HUES64 (cell line): ENCODE measurements around the gene GPR137.
"Not testable (repeated sequence)": the region's sequence is repeated elsewhere in the genome, so short reads cannot be mapped to it uniquely, and the experiment has no call there.

Experiments
- H3K27ac ChIP-seq: 2 replicates; pipeline ENCODE4 v1.7.0; 2013; ENCODE audit warnings: low read depth, low read length, inconsistent platforms
- H3K27me3 ChIP-seq: 2 replicates; pipeline ENCODE4 v1.6.1; 2013; ENCODE audit warnings: mild to moderate bottlenecking, low read length; ENCODE audit not compliant: insufficient read depth
- H3K36me3 ChIP-seq: 2 replicates; pipeline ENCODE4 v1.6.1; 2013; ENCODE audit warnings: mild to moderate bottlenecking, low read length; ENCODE audit not compliant: insufficient read depth
- H3K4me1 ChIP-seq: 2 replicates; pipeline ENCODE4 v1.6.1; 2013; ENCODE audit warnings: mild to moderate bottlenecking, low read length, moderate library complexity; ENCODE audit not compliant: insufficient read depth
- H3K4me3 ChIP-seq: 2 replicates; pipeline ENCODE4 v1.5.1; 2013; ENCODE audit warnings: mild to moderate bottlenecking, low read length, moderate library complexity
- H3K9ac ChIP-seq: 2 replicates; pipeline ENCODE4 v1.6.1; 2013; ENCODE audit warnings: mild to moderate bottlenecking, low read depth, low read length
- H3K9me3 ChIP-seq: 2 replicates; pipeline ENCODE4 v1.6.1; 2013; ENCODE audit warnings: low read depth, low read length; ENCODE audit not compliant: insufficient read depth
- whole genome bisulfite sequencing: fragments of 150-250, 120-280 bp; methylation state at CpG from one replicate; pipeline ENCODE4 v1.1.7; 2013; ENCODE audit warnings: missing lambda C conversion rate; 5-methylcytosine and 5-hydroxymethylcytosine counted together

GPR137 gene

GRCh38 chr11:64299847-64300648 lies 14.4 kb downstream of the GPR137 start, which contains the start of gene CATSPERZ:
TSS of gene CATSPERZ (plus strand) at chr11:64300358. CDS start at chr11:64300411, 53 bp downstream.
- peak within 1 kb of the TSS; percentile 45 for H3K4me3 ChIP-seq
- H3K27me3 ChIP-seq, result peaks cover 70% of the 10 kb centered on the region
- no peaks in the 10 kb centered on the region for H3K9me3 ChIP-seq
- WGBS, result 10% methylated on average over 54 of the region's 54 CpGs
- no peaks in the 10 kb centered on the region for H3K4me1 ChIP-seq
- no peaks in the 10 kb centered on the region for H3K36me3 ChIP-seq
- no peak within 1 kb of the TSS; the same call in 1 of the 2 replicates for H3K27ac ChIP-seq
- no peak within 1 kb of the TSS for H3K9ac ChIP-seq

GRCh38 chr11:64303109-64304031 lies 17.7 kb downstream of the GPR137 start:
- H3K4me3 ChIP-seq, result no peak overlapping the region
- 85% methylated on average over 13 of the region's 13 CpGs for WGBS
- H3K27ac ChIP-seq, result no peak overlapping the region; the same call in 1 of the 2 replicates
- peaks cover 7% of the 10 kb centered on the region; the same call in 1 of the 2 replicates for H3K4me1 ChIP-seq
- H3K9ac ChIP-seq, result no peak overlapping the region
- H3K36me3 ChIP-seq, result 0 out of 2 replicates have a peak, but pooled peaks cover 4% of the 10 kb centered on the region
- no peaks in the 10 kb centered on the region for H3K9me3 ChIP-seq
- H3K27me3 ChIP-seq, result peaks cover 37% of the 10 kb centered on the region

- H3K4me1 ChIP-seq, result peaks cover 7% of the 10 kb centered on the region; the same call in 1 of the 2 replicates
- H3K9me3 ChIP-seq, result no peaks in the 10 kb centered on the region
- 53% methylated on average over 5 of the region's 5 CpGs for WGBS
- H3K27ac ChIP-seq, result no peak overlapping the region; the same call in 1 of the 2 replicates
- 0 out of 2 replicates have a peak, but pooled peaks cover 4% of the 10 kb centered on the region for H3K36me3 ChIP-seq
- peaks cover 31% of the 10 kb centered on the region for H3K27me3 ChIP-seq
- H3K4me3 ChIP-seq, result peak overlapping the region; percentile 70
- H3K9ac ChIP-seq, result no peak overlapping the region
These were observed 18.3 kb downstream of the GPR137 start for GRCh38 chr11:64304032-64304315.

GRCh38 chr11:64304316-64305072 lies 18.8 kb downstream of the GPR137 start:
- no peaks in the 10 kb centered on the region for H3K9me3 ChIP-seq
- under 1% methylated on average over 46 of the region's 46 CpGs for WGBS
- H3K9ac ChIP-seq, result peak overlapping the region; percentile 93
- H3K27ac ChIP-seq, result peak overlapping the region; percentile 98
- H3K27me3 ChIP-seq, result peaks cover 26% of the 10 kb centered on the region
- peaks cover 7% of the 10 kb centered on the region; the same call in 1 of the 2 replicates for H3K4me1 ChIP-seq
- peak overlapping the region; percentile 70 for H3K4me3 ChIP-seq
- 0 out of 2 replicates have a peak, but pooled peaks cover 4% of the 10 kb centered on the region for H3K36me3 ChIP-seq

GRCh38 chr11:64305075-64305690 lies 19.5 kb downstream of the GPR137 start, which contains the start of gene ESRRA:
TSS of gene ESRRA (plus strand) at chr11:64305524. CDS start at chr11:64307180, 1,656 bp downstream.
- WGBS, result under 1% methylated on average over 81 of the region's 81 CpGs
- Histone ChIP-seq H3K27ac (peak within 1 kb of the TSS; percentile 98), H3K27me3 (peaks cover 19% of the 10 kb centered on the region), H3K9ac (peak within 1 kb of the TSS; percentile 93), H3K4me1 (peaks cover 7% of the 10 kb centered on the region; the same call in 1 of the 2 replicates), H3K4me3 (peak within 1 kb of the TSS; percentile 80), H3K36me3 (peaks cover 6% of the 10 kb centered on the region; the same call in 1 of the 2 replicates), H3K9me3 (no peaks in the 10 kb centered on the region)

- Histone ChIP-seq H3K4me3 (peak overlapping the region; percentile 80), H3K27ac (peak overlapping the region; percentile 85; the same call in 1 of the 2 replicates), H3K9ac (peak overlapping the region; percentile 75), H3K4me1 (peaks cover 7% of the 10 kb centered on the region; the same call in 1 of the 2 replicates), H3K9me3 (no peaks in the 10 kb centered on the region), H3K27me3 (peaks cover 11% of the 10 kb centered on the region), H3K36me3 (peaks cover 6% of the 10 kb centered on the region; the same call in 1 of the 2 replicates)
- WGBS, result under 1% methylated on average over 71 of the region's 71 CpGs
These were observed 20.3 kb downstream of the GPR137 start for GRCh38 chr11:64305691-64306562.

- Histone ChIP-seq H3K4me1 (peaks cover 7% of the 10 kb centered on the region; the same call in 1 of the 2 replicates), H3K27ac (peak overlapping the region; percentile 85; the same call in 1 of the 2 replicates), H3K9me3 (no peaks in the 10 kb centered on the region), H3K36me3 (peaks cover 6% of the 10 kb centered on the region; the same call in 1 of the 2 replicates), H3K9ac (peak overlapping the region; percentile 75), H3K27me3 (peaks cover 5% of the 10 kb centered on the region), H3K4me3 (peak overlapping the region; percentile 80)
- whole genome bisulfite sequencing, result 24% methylated on average over 9 of the region's 9 CpGs
These were observed 20.9 kb downstream of the GPR137 start for GRCh38 chr11:64306563-64306875.

GRCh38 chr11:64306876-64307622 lies 21.4 kb downstream of the GPR137 start:
- Histone ChIP-seq H3K9ac (peak overlapping the region; percentile 75), H3K27me3 (no peaks in the 10 kb centered on the region), H3K4me3 (peak overlapping the region; percentile 80), H3K36me3 (peaks cover 6% of the 10 kb centered on the region; the same call in 1 of the 2 replicates), H3K9me3 (no peaks in the 10 kb centered on the region), H3K4me1 (peaks cover 7% of the 10 kb centered on the region; the same call in 1 of the 2 replicates), H3K27ac (no peak overlapping the region)
- 85% methylated on average over 15 of the region's 15 CpGs for WGBS

GRCh38 chr11:64307795-64308194 lies 22.1 kb downstream of the GPR137 start:
- H3K4me3 ChIP-seq, H3K9me3 ChIP-seq, H3K9ac ChIP-seq, H3K4me1 ChIP-seq, H3K27me3 ChIP-seq, H3K36me3 ChIP-seq, H3K27ac ChIP-seq: not testable (repeated sequence)
- 93% methylated on average over 5 of the region's 5 CpGs for WGBS
